H1 (cell line): ENCODE data around the gene PTPRE. TPM values are rescaled to one million over a fixed set of nuclear protein-coding genes. Genes with fewer than 3 reads are reported as not detected.

Experiments used
- TBP ChIP-seq: IDR thresholded peaks from 2 replicates; pipeline ENCODE4 v1.6.1; 2011; ENCODE audit warnings: low read depth, low read length, improper control_type of control experiment
- polyA plus RNA-seq, 7 experiments: library from polyadenylated mRNA; depleted of rRNA in 3 of 7; stranded (reverse) in 5 of 7; unstranded in 2 of 7; fragments of >200 nt in 5 of 7; fragments of 200-250 nt in 2 of 7; gene quantifications; 1 replicate in 5 of 7; 2 replicates in 1 of 7; 4 replicates in 1 of 7; pipeline versions ENCODE4 v1.2.1 to v1.2.3, GENCODE V29; 2011 to 2013; ENCODE audit warnings: missing spikeins in 2 of 7, mixed read lengths in 2 of 7
- total RNA-seq: library from RNA; stranded (reverse); fragmentation: NEBNext Ultra II Directional; extraction: Animal tissue kit (Norgen Biotek cat#: 25700); gene quantifications from 2 replicates; pipeline ENCODE4 v1.2.1, GENCODE V29; 2021

Gene PTPRE
- total and polyA plus RNA-seq, 2 of the 8 experiments (the other 6 are each of a cell fraction or from before 2014, with no cell fraction given), result 0.33 to 0.54 TPM

DNA sequence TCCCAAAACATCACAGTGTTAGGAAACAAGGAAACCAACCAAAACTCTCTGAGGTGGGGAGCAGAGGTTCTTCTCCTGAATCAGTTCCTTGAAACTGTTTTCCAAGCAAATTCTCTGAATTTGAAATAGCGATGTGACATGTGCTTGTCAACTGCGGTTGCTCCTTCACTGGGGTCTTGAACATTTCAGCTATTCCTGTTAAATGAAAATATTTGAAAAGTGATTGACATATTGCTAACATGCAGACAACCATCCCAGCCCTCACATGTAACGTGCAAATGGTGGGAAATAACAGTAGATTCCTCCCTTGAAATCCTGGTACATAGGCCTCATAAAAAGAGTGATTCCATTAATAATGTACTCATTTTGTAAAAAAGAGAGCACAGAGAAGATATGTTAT, 203.4 kb downstream of the PTPRE start (continued):
- TF ChIP-seq TBP, result no peak
- TF ChIP-seq, all 59 proteins: peak for 0
